ENCODE measurements around the gene SSBP3.

DNA sequence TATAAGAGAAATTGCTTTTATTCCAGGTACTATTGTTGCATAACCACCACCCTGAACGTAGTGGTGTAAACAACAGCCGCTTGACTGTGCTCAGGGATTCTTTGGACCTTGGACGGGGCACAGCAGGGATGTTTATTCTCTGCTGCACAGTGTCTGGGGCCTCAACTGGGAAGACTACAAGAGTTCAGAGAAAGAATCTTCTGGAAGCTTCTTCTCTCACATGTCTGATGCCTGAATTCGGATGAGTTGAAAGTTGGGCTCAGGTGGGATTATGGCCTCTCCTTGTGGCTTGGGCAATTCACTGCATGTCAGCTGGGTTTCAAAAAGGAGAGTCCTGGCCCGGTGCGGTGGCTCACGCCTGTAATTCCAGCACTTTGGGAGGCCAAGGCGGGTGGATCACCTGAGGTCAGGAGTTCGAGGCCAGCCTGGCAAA is 19.0 kb upstream of the SSBP3 start:
- TF ChIP-seq YY1 (IDR thresholded peaks at IDR 0.05; ENCODE audit: insufficient read depth, insufficient read length) (no peak), ZNF274 (IDR thresholded peaks at IDR 0.05; ENCODE audit: low read depth, low read length) (no peak)
